GM23338 (cell line): ENCODE measurements around the gene SUN3. TPM values are rescaled to one million over a fixed set of nuclear protein-coding genes. Genes with fewer than 3 reads are reported as not detected.

ENCODE experiments used
- ATAC-seq: fragments of 200-7000 bp; cut with Tn5 transposase; 3 replicates; pipeline ENCODE4 v1.9.1; 2020
- DNase-seq: peaks from one replicate; pipeline ENCODE4 v3.0.0-alpha.2; 2015; ENCODE audit warnings: low spot score
- H2AFZ ChIP-seq: fragments of 200-600 bp; sonication (generic); 2 replicates; pipeline ENCODE4 v1.8.0; 2016; ENCODE audit warnings: antibody characterized with exemption, mild to moderate bottlenecking, moderate library complexity
- H3F3A ChIP-seq: fragments of 200-600 bp; sonication (generic); replicated peaks from 2 replicates; pipeline ENCODE4 v1.8.0; 2017; ENCODE audit warnings: antibody characterized with exemption, mixed run types, low read depth
- H3K27ac ChIP-seq: fragments of 200-600 bp; sonication (generic); 2 replicates; pipeline ENCODE4 v1.6.1; 2016; ENCODE audit warnings: low read depth
- H3K27me3 ChIP-seq: fragments of 200-600 bp; sonication (generic); 2 replicates; pipeline ENCODE4 v1.8.0; 2016; ENCODE audit warnings: mild to moderate bottlenecking, mixed run types, moderate library complexity; ENCODE audit not compliant: insufficient read depth
- H3K36me3 ChIP-seq: fragments of 200-600 bp; sonication (generic); 2 replicates; pipeline ENCODE4 v1.8.0; 2016; ENCODE audit warnings: mild to moderate bottlenecking; ENCODE audit not compliant: insufficient read depth
- H3K4me1 ChIP-seq: fragments of 200-600 bp; sonication (generic); 2 replicates; pipeline ENCODE4 v1.8.0; 2016; ENCODE audit warnings: mild to moderate bottlenecking, moderate library complexity; ENCODE audit not compliant: insufficient read depth
- H3K4me2 ChIP-seq: fragments of 200-600 bp; sonication (generic); 2 replicates; pipeline ENCODE4 v1.7.1; 2017; ENCODE audit warnings: mixed run types
- H3K4me3 ChIP-seq: fragments of 200-600 bp; sonication (generic); 2 replicates; pipeline ENCODE4 v1.6.1; 2016; ENCODE audit warnings: mixed run types
- H3K79me2 ChIP-seq: fragments of 200-600 bp; sonication (generic); replicated peaks from 2 replicates; pipeline ENCODE4 v1.8.0; 2017; ENCODE audit warnings: mild to moderate bottlenecking; ENCODE audit not compliant: insufficient read depth
- H3K9me2 ChIP-seq: fragments of 200-600 bp; sonication (generic); 2 replicates; pipeline ENCODE4 v1.8.0; 2017; ENCODE audit not compliant: insufficient read depth
- H4K20me1 ChIP-seq: fragments of 200-600 bp; sonication (generic); replicated peaks from 2 replicates; pipeline ENCODE4 v1.8.0; 2017; ENCODE audit warnings: mild to moderate bottlenecking; ENCODE audit not compliant: insufficient read depth
- H3K27ac Mint-ChIP-seq: 2 replicates; pipeline ENCODE4 v1.8.0; 2020; ENCODE audit warnings: inconsistent platforms, mild to moderate bottlenecking, moderate library complexity, mixed read lengths
- H3K27me3 Mint-ChIP-seq: 3 replicates; pipeline ENCODE4 v1.8.0; 2022; ENCODE audit warnings: low read depth, mild to moderate bottlenecking, moderate library complexity, mixed read lengths, inconsistent platforms; ENCODE audit not compliant: insufficient read depth, poor library complexity
- H3K36me3 Mint-ChIP-seq: 3 replicates; pipeline ENCODE4 v1.8.0; 2021; ENCODE audit warnings: low read depth, mild to moderate bottlenecking, inconsistent platforms, moderate library complexity, mixed read lengths
- H3K4me1 Mint-ChIP-seq: 3 replicates; pipeline ENCODE4 v1.8.0; 2020; ENCODE audit warnings: mild to moderate bottlenecking, inconsistent platforms, mixed read lengths
- H3K4me3 Mint-ChIP-seq: 3 replicates; pipeline ENCODE4 v1.8.0; 2021; ENCODE audit warnings: moderate library complexity, mild to moderate bottlenecking, inconsistent platforms, mixed read lengths
- H3K9me3 Mint-ChIP-seq: 3 replicates; pipeline ENCODE4 v1.8.0; 2020; ENCODE audit warnings: moderate library complexity, mild to moderate bottlenecking, inconsistent platforms, mixed read lengths
- CREB1 ChIP-seq: fragments of 250-450 bp; sonication (Bioruptor Pico); IDR thresholded peaks from 2 replicates; pipeline ENCODE4 v1.5.0; 2020; ENCODE audit warnings: low read depth, mild to moderate bottlenecking, moderate library complexity
- EZH2 ChIP-seq: fragments of 200-600 bp; sonication (generic); IDR thresholded peaks from one replicate; pipeline ENCODE4 v1.8.0; 2017; ENCODE audit warnings: antibody characterized with exemption, mild to moderate bottlenecking, low read depth; ENCODE audit not compliant: unreplicated experiment
- EZH2phosphoT487 ChIP-seq: fragments of 200-600 bp; sonication (generic); IDR thresholded peaks from one replicate; pipeline ENCODE4 v1.8.1; 2018; ENCODE audit warnings: antibody characterized with exemption; ENCODE audit not compliant: unreplicated experiment
- JUNB ChIP-seq: IDR thresholded peaks from one replicate; pipeline ENCODE4 v1.6.1; 2016; ENCODE audit warnings: antibody characterized with exemption; ENCODE audit not compliant: unreplicated experiment
- NANOG ChIP-seq: IDR thresholded peaks from 2 replicates; pipeline ENCODE4 v1.6.1; 2016; ENCODE audit warnings: antibody characterized with exemption, borderline replicate concordance
- STAT1 ChIP-seq: IDR thresholded peaks from one replicate; pipeline ENCODE4 v1.6.1; 2016; ENCODE audit warnings: antibody characterized with exemption; ENCODE audit not compliant: unreplicated experiment
- ZNF114 ChIP-seq: fragments of 250-450 bp; sonication (Bioruptor Pico); IDR thresholded peaks from 2 replicates; pipeline ENCODE4 v1.5.0; 2020; ENCODE audit warnings: mild to moderate bottlenecking, moderate library complexity
- ZNF331 ChIP-seq: fragments of 250-450 bp; sonication (Bioruptor Pico); IDR thresholded peaks from 2 replicates; pipeline ENCODE4 v1.5.0; 2020; ENCODE audit warnings: low read depth, mild to moderate bottlenecking, moderate library complexity
- polyA plus RNA-seq: library from polyadenylated mRNA; unstranded; fragments of >200 nt; fragmentation: Nextera tagmentation; extraction: Ambion mirVana; gene quantifications from 2 replicates; pipeline ENCODE4 v1.2.1, GENCODE V29; 2016
- total RNA-seq: library from RNA; depleted of rRNA; stranded (reverse); fragments of >200 nt; shearing (Covaris generic); gene quantifications from 2 replicates; pipeline ENCODE4 v1.2.3, GENCODE V29; 2014
- TF ChIP-seq, protein P1 (sequence below), 2 experiments: fragments of 200-600 bp in 1 of 2; sonication (generic) in 1 of 2; conservative IDR thresholded peaks; 2 replicates each; pipeline versions ENCODE4 v1.5.1 to v1.6.1; 2016 to 2017; ENCODE audit warnings: antibody characterized with exemption in 2 of 2, low read depth in 2 of 2, mild to moderate bottlenecking in 2 of 2, moderate library complexity in 1 of 2
- TF ChIP-seq, protein P2 (sequence below): IDR thresholded peaks from 2 replicates; pipeline ENCODE4 v1.6.1; 2016; ENCODE audit warnings: antibody characterized with exemption
- TF ChIP-seq, protein P3 (sequence below): fragments of 250-450 bp; sonication (Bioruptor Pico); IDR thresholded peaks from 2 replicates; pipeline ENCODE4 v1.5.0; 2020; ENCODE audit warnings: mild to moderate bottlenecking, moderate library complexity

Gene SUN3
- total and polyA plus RNA-seq, 2 experiments from 2014 or later: 0.52 TPM; not detected in 1

DNA sequence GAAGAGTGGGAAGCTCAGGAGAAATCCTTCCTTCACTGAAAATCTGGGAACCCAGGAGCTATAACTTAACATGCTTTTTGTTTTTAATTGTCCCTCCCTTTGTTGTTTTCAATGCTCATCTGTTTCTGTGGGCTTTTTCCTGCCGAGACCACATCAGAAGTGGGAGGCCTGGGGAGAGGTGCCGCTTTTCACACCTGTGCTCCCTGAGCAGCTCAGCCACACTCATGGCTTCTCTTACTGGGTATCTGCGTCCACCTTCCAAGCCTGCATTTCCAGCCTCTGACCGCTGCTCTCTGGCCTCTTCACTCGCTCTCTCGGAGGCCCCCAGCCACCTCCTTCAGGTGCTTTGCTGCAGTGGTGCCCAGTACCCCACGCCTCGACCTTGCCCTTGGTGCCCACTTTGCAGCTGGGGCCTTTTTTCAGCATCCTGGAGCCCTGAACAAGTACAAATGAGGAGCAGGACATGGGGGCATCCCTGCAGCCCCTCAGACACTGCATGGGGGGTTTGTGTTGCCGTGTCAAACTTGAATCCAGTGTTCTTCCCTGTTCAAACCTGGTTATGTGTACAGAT is 16.4 kb upstream of the SUN3 start (continued):
- TF ChIP-seq, protein P1, sequence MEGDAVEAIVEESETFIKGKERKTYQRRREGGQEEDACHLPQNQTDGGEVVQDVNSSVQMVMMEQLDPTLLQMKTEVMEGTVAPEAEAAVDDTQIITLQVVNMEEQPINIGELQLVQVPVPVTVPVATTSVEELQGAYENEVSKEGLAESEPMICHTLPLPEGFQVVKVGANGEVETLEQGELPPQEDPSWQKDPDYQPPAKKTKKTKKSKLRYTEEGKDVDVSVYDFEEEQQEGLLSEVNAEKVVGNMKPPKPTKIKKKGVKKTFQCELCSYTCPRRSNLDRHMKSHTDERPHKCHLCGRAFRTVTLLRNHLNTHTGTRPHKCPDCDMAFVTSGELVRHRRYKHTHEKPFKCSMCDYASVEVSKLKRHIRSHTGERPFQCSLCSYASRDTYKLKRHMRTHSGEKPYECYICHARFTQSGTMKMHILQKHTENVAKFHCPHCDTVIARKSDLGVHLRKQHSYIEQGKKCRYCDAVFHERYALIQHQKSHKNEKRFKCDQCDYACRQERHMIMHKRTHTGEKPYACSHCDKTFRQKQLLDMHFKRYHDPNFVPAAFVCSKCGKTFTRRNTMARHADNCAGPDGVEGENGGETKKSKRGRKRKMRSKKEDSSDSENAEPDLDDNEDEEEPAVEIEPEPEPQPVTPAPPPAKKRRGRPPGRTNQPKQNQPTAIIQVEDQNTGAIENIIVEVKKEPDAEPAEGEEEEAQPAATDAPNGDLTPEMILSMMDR (conservative IDR thresholded peaks at IDR 0.05; ENCODE audit: low read depth in 2 of 2): no peak
- TF ChIP-seq CREB1 (CRISPR knock-in tag): no peak

DNA sequence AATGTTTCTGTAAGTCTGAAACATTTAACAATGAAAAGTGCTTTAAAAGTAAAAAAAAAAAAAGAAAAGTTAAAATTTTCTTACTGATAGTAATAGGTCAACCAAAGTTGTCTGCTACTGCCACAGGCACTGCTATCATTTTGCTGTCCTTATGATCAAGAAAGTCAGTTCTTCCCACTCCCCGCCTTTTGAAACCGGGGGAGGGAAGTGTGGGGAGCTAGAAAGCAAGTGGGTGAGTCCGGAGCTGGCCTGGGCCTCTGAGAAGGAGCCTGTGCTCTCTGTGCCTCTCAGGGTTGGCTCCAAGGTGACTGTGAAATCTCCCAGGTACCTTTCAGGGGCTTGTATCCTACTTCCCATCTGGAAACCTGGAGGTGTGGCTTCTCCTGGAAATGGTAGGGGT is 13.7 kb upstream of the SUN3 start:
- Mint-ChIP-seq H3K4me1 (peaks cover 52% of the 10 kb centered on the region), H3K4me3 (no peak overlapping the region), H3K27me3 (peaks cover 15% of the 10 kb centered on the region), H3K9me3 (no peaks in the 10 kb centered on the region), H3K27ac (no peak overlapping the region), H3K36me3 (no peaks in the 10 kb centered on the region)
- H3K27ac ChIP-seq: no peak overlapping the region
- peaks cover 46% of the 10 kb centered on the region for H3K4me1 ChIP-seq
- peaks cover 7% of the 10 kb centered on the region for H3K9me2 ChIP-seq
- DNase-seq: peak; percentile 12
- no peaks in the 10 kb centered on the region for H3K36me3 ChIP-seq
- H3F3A ChIP-seq: no peaks in the 10 kb centered on the region
- no peaks in the 10 kb centered on the region for H4K20me1 ChIP-seq
- H2AFZ ChIP-seq: peak overlapping the region; percentile 88; the same call in 1 of the 2 replicates
- H3K79me2 ChIP-seq: no peaks in the 10 kb centered on the region
- no peak for ATAC-seq
- peaks cover 2% of the 10 kb centered on the region; the same call in 1 of the 2 replicates for H3K27me3 ChIP-seq
- no peak overlapping the region for H3K4me3 ChIP-seq
- no peak overlapping the region for H3K4me2 ChIP-seq
- TF ChIP-seq EZH2phosphoT487 (no peak), ZNF114 (CRISPR knock-in tag) (no peak), JUNB (no peak), EZH2 (no peak), CREB1 (CRISPR knock-in tag) (no peak), NANOG (no peak), ZNF331 (CRISPR knock-in tag) (no peak), STAT1 (no peak)
- TF ChIP-seq, protein P2, sequence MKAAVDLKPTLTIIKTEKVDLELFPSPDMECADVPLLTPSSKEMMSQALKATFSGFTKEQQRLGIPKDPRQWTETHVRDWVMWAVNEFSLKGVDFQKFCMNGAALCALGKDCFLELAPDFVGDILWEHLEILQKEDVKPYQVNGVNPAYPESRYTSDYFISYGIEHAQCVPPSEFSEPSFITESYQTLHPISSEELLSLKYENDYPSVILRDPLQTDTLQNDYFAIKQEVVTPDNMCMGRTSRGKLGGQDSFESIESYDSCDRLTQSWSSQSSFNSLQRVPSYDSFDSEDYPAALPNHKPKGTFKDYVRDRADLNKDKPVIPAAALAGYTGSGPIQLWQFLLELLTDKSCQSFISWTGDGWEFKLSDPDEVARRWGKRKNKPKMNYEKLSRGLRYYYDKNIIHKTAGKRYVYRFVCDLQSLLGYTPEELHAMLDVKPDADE: no peak
- TF ChIP-seq, protein P1 (conservative IDR thresholded peaks at IDR 0.05; ENCODE audit: low read depth in 2 of 2): no peak
- TF ChIP-seq, protein P3, sequence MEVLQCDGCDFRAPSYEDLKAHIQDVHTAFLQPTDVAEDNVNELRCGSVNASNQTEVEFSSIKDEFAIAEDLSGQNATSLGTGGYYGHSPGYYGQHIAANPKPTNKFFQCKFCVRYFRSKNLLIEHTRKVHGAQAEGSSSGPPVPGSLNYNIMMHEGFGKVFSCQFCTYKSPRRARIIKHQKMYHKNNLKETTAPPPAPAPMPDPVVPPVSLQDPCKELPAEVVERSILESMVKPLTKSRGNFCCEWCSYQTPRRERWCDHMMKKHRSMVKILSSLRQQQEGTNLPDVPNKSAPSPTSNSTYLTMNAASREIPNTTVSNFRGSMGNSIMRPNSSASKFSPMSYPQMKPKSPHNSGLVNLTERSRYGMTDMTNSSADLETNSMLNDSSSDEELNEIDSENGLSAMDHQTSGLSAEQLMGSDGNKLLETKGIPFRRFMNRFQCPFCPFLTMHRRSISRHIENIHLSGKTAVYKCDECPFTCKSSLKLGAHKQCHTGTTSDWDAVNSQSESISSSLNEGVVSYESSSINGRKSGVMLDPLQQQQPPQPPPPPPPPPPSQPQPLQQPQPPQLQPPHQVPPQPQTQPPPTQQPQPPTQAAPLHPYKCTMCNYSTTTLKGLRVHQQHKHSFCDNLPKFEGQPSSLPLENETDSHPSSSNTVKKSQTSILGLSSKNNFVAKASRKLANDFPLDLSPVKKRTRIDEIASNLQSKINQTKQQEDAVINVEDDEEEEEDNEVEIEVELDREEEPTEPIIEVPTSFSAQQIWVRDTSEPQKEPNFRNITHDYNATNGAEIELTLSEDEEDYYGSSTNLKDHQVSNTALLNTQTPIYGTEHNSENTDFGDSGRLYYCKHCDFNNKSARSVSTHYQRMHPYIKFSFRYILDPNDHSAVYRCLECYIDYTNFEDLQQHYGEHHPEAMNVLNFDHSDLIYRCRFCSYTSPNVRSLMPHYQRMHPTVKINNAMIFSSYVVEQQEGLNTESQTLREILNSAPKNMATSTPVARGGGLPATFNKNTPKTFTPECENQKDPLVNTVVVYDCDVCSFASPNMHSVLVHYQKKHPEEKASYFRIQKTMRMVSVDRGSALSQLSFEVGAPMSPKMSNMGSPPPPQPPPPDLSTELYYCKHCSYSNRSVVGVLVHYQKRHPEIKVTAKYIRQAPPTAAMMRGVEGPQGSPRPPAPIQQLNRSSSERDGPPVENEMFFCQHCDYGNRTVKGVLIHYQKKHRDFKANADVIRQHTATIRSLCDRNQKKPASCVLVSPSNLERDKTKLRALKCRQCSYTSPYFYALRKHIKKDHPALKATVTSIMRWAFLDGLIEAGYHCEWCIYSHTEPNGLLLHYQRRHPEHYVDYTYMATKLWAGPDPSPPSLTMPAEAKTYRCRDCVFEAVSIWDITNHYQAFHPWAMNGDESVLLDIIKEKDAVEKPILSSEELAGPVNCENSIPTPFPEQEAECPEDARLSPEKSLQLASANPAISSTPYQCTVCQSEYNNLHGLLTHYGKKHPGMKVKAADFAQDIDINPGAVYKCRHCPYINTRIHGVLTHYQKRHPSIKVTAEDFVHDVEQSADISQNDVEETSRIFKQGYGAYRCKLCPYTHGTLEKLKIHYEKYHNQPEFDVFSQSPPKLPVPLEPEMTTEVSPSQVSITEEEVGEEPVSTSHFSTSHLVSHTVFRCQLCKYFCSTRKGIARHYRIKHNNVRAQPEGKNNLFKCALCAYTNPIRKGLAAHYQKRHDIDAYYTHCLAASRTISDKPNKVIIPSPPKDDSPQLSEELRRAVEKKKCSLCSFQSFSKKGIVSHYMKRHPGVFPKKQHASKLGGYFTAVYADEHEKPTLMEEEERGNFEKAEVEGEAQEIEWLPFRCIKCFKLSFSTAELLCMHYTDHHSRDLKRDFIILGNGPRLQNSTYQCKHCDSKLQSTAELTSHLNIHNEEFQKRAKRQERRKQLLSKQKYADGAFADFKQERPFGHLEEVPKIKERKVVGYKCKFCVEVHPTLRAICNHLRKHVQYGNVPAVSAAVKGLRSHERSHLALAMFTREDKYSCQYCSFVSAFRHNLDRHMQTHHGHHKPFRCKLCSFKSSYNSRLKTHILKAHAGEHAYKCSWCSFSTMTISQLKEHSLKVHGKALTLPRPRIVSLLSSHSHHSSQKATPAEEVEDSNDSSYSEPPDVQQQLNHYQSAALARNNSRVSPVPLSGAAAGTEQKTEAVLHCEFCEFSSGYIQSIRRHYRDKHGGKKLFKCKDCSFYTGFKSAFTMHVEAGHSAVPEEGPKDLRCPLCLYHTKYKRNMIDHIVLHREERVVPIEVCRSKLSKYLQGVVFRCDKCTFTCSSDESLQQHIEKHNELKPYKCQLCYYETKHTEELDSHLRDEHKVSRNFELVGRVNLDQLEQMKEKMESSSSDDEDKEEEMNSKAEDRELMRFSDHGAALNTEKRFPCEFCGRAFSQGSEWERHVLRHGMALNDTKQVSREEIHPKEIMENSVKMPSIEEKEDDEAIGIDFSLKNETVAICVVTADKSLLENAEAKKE (CRISPR knock-in tag): no peak
